Caki2 (cell line): ENCODE data around the gene XK. TPM values are rescaled to one million over a fixed set of nuclear protein-coding genes. Genes with fewer than 3 reads are reported as not detected.
"Not testable (repeated sequence)": the region's sequence is repeated elsewhere in the genome, so short reads cannot be mapped to it uniquely, and the experiment has no call there.

Experiments used
- DNase-seq: peaks from one replicate; pipeline ENCODE4 v3.0.0-alpha.2; 2015; ENCODE audit warnings: low read depth
- in situ Hi-C: cut with HindIII; loops from 2 replicates; pipeline ENCODE4 v1.10.0; 2016; ENCODE audit warnings: low sequenced_read_pairs, low pct_unique_long_range_greater_than_20kb, mixed read lengths
- total RNA-seq: library from RNA; depleted of rRNA; stranded (reverse); fragments of >200 nt; shearing (Covaris generic); gene quantifications from 2 replicates; pipeline ENCODE4 v1.2.3, GENCODE V29; 2014; ENCODE audit warnings: low replicate concordance

XK gene
- total RNA-seq, 1 experiment from 2014 or later = 1.4 TPM

GRCh38 chrX:37745354-37745753 lies 59.8 kb downstream of the XK start:
- in situ Hi-C loops = no loop called here

GRCh38 chrX:37745835-37746217 lies 60.2 kb downstream of the XK start:
- in situ Hi-C loops = no loop called here

More at GRCh38 chrX:37745354-37745753, 59.8 kb downstream of the XK start:
- DNase-seq = peak; percentile 26

GRCh38 chrX:37746218-37746941 lies 60.8 kb downstream of the XK start:
- DNase-seq = no peak
- in situ Hi-C loops = no loop called here

More at GRCh38 chrX:37745835-37746217, 60.2 kb downstream of the XK start:
- DNase-seq = no peak

- DNase-seq = peak; percentile 79
- in situ Hi-C loops = no loop called here
Observed at GRCh38 chrX:37746951-37747350, 61.4 kb downstream of the XK start.

- DNase-seq = no peak
- in situ Hi-C loops = no loop called here
Observed at GRCh38 chrX:37752281-37752680, 66.7 kb downstream of the XK start.

GRCh38 chrX:37752936-37753335 lies 67.3 kb downstream of the XK start:
- no peak for DNase-seq
- in situ Hi-C loops = no loop called here

- no peak for DNase-seq
- in situ Hi-C loops = no loop called here
Observed at GRCh38 chrX:37753384-37753783, 67.8 kb downstream of the XK start.

GRCh38 chrX:37754516-37754915 lies 68.9 kb downstream of the XK start:
- DNase-seq = no peak
- in situ Hi-C loops = no loop called here

GRCh38 chrX:37755025-37755424 lies 69.4 kb downstream of the XK start:
- DNase-seq = no peak
- in situ Hi-C loops = no loop called here

GRCh38 chrX:37757082-37757481 lies 71.5 kb downstream of the XK start:
- no peak for DNase-seq
- in situ Hi-C loops = no loop called here

GRCh38 chrX:37759351-37759750 lies 73.8 kb downstream of the XK start:
- DNase-seq = no peak
- in situ Hi-C loops = no loop called here

- DNase-seq = no peak
- in situ Hi-C loops = no loop called here
Observed at GRCh38 chrX:37759878-37760418, 74.4 kb downstream of the XK start.

GRCh38 chrX:37763400-37763799 lies 77.8 kb downstream of the XK start:
- in situ Hi-C loops = no loop called here
- no peak for DNase-seq

GRCh38 chrX:37765507-37765906 lies 79.9 kb downstream of the XK start:
- DNase-seq = no peak
- in situ Hi-C loops = no loop called here

GRCh38 chrX:37767430-37767829 lies 81.8 kb downstream of the XK start:
- DNase-seq = no peak
- in situ Hi-C loops = no loop called here

- in situ Hi-C loops, DNase-seq: not testable (repeated sequence)
Observed at GRCh38 chrX:37768866-37769265, 83.3 kb downstream of the XK start.

- DNase-seq = no peak
- in situ Hi-C loops = no loop called here
Observed at GRCh38 chrX:37776283-37776986, 90.8 kb downstream of the XK start.

GRCh38 chrX:37776987-37777325 lies 91.4 kb downstream of the XK start:
- no peak for DNase-seq
- in situ Hi-C loops = no loop called here

- DNase-seq = no peak
- in situ Hi-C loops = no loop called here
Observed at GRCh38 chrX:37779857-37780256, 94.3 kb downstream of the XK start, which contains the start of gene CYBB. Gene CYBB (plus strand): TSS chrX:37780059. CDS start chrX:37780078, 19 bp downstream.
